Left forelimb (tissue), 1 donor: ENCODE measurements around the gene FAM76B.

Source experiments
- DNase-seq: peaks from one replicate; pipeline ENCODE4 v3.0.0-alpha.2; 2018; ENCODE audit warnings: low spot score

Gene FAM76B

GRCh38 chr11:95729462-95729861 is 60.1 kb downstream of the FAM76B start:
- DNase-seq = no peak

- DNase-seq = no peak
These were observed 60.8 kb downstream of the FAM76B start for GRCh38 chr11:95728790-95729189.

- no peak for DNase-seq
These were observed 61.5 kb downstream of the FAM76B start for GRCh38 chr11:95728094-95728493.

- no peak for DNase-seq
These were observed 62.0 kb downstream of the FAM76B start for GRCh38 chr11:95727620-95728019.

- no peak for DNase-seq
These were observed 62.5 kb downstream of the FAM76B start for GRCh38 chr11:95727111-95727510.

- DNase-seq = no peak
These were observed 64.4 kb downstream of the FAM76B start for GRCh38 chr11:95725196-95725595.

- DNase-seq = no peak
These were observed 66.1 kb downstream of the FAM76B start for GRCh38 chr11:95723361-95723942.

GRCh38 chr11:95720195-95720594 is 69.4 kb downstream of the FAM76B start:
- DNase-seq = no peak
